Gastrocnemius medialis (tissue), 4 donors: ENCODE measurements around the gene SH3GL1.
A peak's percentile ranks its signal among the peaks of the same experiment; 100 is the strongest.

ENCODE experiments used
- POLR2A ChIP-seq, 2 donors: fragments of 450-650 bp; IDR thresholded peaks; one replicate each; pipeline ENCODE4 v1.6.1; 2017; ENCODE audit warnings: antibody characterized with exemption in 2 of 2, mild to moderate bottlenecking in 2 of 2, moderate library complexity in 2 of 2
- TF ChIP-seq, protein P1 (sequence below), 5 experiments: fragments of 450-650 bp in 3 of 5; fragments of 200-600 bp in 2 of 5; sonication (generic) in 2 of 5; IDR thresholded peaks in 4 of 5; conservative IDR thresholded peaks in 1 of 5; 1 replicate in 4 of 5; 2 replicates in 1 of 5; pipeline ENCODE4 v1.5.1; 2016 to 2019; ENCODE audit warnings: antibody characterized with exemption in 5 of 5, mild to moderate bottlenecking in 3 of 5, moderate library complexity in 3 of 5

DNA sequence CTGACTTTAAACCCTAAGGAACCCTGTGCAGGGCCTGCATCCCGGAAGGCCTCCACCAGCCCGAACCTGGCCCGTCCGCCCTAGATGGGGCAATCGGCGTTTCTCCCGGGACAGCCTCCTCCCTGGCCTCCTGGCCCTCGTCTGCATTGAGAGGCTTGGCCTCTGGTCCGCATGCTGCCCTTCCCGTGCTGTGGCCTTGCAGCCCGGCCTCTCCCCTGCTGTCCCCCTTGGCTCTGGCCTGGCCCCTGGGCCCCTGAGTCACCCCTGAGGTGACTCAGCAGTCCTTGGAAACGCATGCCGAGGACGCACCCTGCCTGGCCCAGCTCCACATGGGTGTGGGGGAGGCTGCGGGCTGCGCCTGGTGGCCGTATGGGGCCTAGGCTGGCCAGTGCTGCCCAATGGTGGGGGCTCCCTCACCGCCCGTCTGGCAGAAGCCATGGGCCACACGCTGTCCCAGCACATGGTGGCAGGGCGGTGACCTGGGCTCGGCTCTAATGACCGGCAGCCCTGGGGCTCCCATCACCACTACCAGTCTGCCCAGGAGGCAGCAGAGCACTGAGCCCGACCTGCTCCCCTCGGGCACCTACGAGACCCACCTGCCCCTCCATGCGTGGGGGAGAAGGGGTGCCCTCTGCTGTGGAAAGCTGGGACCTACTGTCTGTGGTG is 25.7 kb downstream of the SH3GL1 start:
- TF ChIP-seq POLR2A (IDR thresholded peaks at IDR 0.05) = peak in 1 of 2 donors; percentile 17
- TF ChIP-seq, protein P1, sequence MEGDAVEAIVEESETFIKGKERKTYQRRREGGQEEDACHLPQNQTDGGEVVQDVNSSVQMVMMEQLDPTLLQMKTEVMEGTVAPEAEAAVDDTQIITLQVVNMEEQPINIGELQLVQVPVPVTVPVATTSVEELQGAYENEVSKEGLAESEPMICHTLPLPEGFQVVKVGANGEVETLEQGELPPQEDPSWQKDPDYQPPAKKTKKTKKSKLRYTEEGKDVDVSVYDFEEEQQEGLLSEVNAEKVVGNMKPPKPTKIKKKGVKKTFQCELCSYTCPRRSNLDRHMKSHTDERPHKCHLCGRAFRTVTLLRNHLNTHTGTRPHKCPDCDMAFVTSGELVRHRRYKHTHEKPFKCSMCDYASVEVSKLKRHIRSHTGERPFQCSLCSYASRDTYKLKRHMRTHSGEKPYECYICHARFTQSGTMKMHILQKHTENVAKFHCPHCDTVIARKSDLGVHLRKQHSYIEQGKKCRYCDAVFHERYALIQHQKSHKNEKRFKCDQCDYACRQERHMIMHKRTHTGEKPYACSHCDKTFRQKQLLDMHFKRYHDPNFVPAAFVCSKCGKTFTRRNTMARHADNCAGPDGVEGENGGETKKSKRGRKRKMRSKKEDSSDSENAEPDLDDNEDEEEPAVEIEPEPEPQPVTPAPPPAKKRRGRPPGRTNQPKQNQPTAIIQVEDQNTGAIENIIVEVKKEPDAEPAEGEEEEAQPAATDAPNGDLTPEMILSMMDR (IDR thresholded peaks at IDR 0.05 in 4 of 5, conservative IDR thresholded peaks at IDR 0.05 in 1 of 5) = no peak
